ENCODE data around the gene RHOG.

GRCh38 chr11:3879216-3879966 lies 38.6 kb upstream of the RHOG start:
- TF ChIP-seq E2F5 (CRISPR knock-in tag; IDR thresholded peaks at IDR 0.05) (no peak), MAZ (CRISPR knock-in tag; conservative IDR thresholded peaks at IDR 0.05 in 1 of 2, IDR thresholded peaks at IDR 0.05 in 1 of 2) (no peak), MAX (CRISPR knock-in tag; IDR thresholded peaks at IDR 0.05) (no peak), ATF3 (IDR thresholded peaks at IDR 0.05) (no peak), ATF3 (CRISPR knock-in tag; conservative IDR thresholded peaks at IDR 0.05) (no peak), CTCF (IDR thresholded peaks at IDR 0.05 in 2 of 3, conservative IDR thresholded peaks at IDR 0.05 in 1 of 3; ENCODE audit: insufficient read depth in 2 of 3, low read depth in 1 of 3, low read length in 3 of 3) (no peak), U2AF2 (optimal IDR thresholded peaks at IDR 0.05; ENCODE audit: low read depth, low read length) (no peak), CHD1 (IDR thresholded peaks at IDR 0.05; ENCODE audit: low read length) (no peak), NONO (IDR thresholded peaks at IDR 0.05; ENCODE audit: low read depth in 2 of 2, low read length in 1 of 2) (no peak), YY1 (IDR thresholded peaks at IDR 0.05; ENCODE audit: borderline replicate concordance in 1 of 3, control insufficient read depth in 1 of 3, extremely low read depth in 1 of 3, insufficient read depth in 3 of 3, insufficient read length in 1 of 3, insufficient replicate concordance in 2 of 3, low read depth in 1 of 3, low read length in 2 of 3) (no peak)
- TF ChIP-seq, protein P1, sequence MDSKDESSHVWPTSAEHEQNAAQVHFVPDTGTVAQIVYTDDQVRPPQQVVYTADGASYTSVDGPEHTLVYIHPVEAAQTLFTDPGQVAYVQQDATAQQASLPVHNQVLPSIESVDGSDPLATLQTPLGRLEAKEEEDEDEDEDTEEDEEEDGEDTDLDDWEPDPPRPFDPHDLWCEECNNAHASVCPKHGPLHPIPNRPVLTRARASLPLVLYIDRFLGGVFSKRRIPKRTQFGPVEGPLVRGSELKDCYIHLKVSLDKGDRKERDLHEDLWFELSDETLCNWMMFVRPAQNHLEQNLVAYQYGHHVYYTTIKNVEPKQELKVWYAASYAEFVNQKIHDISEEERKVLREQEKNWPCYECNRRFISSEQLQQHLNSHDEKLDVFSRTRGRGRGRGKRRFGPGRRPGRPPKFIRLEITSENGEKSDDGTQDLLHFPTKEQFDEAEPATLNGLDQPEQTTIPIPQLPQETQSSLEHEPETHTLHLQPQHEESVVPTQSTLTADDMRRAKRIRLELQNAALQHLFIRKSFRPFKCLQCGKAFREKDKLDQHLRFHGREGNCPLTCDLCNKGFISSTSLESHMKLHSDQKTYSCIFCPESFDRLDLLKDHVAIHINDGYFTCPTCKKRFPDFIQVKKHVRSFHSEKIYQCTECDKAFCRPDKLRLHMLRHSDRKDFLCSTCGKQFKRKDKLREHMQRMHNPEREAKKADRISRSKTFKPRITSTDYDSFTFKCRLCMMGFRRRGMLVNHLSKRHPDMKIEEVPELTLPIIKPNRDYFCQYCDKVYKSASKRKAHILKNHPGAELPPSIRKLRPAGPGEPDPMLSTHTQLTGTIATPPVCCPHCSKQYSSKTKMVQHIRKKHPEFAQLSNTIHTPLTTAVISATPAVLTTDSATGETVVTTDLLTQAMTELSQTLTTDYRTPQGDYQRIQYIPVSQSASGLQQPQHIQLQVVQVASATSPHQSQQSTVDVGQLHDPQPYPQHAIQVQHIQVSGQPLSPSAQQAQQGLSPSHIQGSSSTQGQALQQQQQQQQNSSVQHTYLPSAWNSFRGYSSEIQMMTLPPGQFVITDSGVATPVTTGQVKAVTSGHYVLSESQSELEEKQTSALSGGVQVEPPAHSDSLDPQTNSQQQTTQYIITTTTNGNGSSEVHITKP (IDR thresholded peaks at IDR 0.05; ENCODE audit: partially characterized antibody): no peak
- TF ChIP-seq, protein P2, sequence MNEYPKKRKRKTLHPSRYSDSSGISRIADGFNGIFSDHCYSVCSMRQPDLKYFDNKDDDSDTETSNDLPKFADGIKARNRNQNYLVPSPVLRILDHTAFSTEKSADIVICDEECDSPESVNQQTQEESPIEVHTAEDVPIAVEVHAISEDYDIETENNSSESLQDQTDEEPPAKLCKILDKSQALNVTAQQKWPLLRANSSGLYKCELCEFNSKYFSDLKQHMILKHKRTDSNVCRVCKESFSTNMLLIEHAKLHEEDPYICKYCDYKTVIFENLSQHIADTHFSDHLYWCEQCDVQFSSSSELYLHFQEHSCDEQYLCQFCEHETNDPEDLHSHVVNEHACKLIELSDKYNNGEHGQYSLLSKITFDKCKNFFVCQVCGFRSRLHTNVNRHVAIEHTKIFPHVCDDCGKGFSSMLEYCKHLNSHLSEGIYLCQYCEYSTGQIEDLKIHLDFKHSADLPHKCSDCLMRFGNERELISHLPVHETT (CRISPR knock-in tag; conservative IDR thresholded peaks at IDR 0.05 in 1 of 2, IDR thresholded peaks at IDR 0.05 in 1 of 2): no peak
- TF ChIP-seq, protein P3, sequence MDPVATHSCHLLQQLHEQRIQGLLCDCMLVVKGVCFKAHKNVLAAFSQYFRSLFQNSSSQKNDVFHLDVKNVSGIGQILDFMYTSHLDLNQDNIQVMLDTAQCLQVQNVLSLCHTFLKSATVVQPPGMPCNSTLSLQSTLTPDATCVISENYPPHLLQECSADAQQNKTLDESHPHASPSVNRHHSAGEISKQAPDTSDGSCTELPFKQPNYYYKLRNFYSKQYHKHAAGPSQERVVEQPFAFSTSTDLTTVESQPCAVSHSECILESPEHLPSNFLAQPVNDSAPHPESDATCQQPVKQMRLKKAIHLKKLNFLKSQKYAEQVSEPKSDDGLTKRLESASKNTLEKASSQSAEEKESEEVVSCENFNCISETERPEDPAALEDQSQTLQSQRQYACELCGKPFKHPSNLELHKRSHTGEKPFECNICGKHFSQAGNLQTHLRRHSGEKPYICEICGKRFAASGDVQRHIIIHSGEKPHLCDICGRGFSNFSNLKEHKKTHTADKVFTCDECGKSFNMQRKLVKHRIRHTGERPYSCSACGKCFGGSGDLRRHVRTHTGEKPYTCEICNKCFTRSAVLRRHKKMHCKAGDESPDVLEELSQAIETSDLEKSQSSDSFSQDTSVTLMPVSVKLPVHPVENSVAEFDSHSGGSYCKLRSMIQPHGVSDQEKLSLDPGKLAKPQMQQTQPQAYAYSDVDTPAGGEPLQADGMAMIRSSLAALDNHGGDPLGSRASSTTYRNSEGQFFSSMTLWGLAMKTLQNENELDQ (CRISPR knock-in tag; IDR thresholded peaks at IDR 0.05; ENCODE audit: borderline replicate concordance): no peak
- TF ChIP-seq, protein P4, sequence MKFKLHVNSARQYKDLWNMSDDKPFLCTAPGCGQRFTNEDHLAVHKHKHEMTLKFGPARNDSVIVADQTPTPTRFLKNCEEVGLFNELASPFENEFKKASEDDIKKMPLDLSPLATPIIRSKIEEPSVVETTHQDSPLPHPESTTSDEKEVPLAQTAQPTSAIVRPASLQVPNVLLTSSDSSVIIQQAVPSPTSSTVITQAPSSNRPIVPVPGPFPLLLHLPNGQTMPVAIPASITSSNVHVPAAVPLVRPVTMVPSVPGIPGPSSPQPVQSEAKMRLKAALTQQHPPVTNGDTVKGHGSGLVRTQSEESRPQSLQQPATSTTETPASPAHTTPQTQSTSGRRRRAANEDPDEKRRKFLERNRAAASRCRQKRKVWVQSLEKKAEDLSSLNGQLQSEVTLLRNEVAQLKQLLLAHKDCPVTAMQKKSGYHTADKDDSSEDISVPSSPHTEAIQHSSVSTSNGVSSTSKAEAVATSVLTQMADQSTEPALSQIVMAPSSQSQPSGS (CRISPR knock-in tag; IDR thresholded peaks at IDR 0.05): no peak

All from K562 (cell line).